PC-9 (cell line): ENCODE data around the gene GAP43. TPM values are rescaled to one million over a fixed set of nuclear protein-coding genes. Genes with fewer than 3 reads are reported as not detected.

Experiments used
- BruUV-seq: library from RNA; stranded (reverse); fragments of 400-500 nt; replicated peaks from 2 replicates; lab custom pipeline; 2021; lab: Mats Ljungman, UMichigan
- CTCF ChIA-PET: fragments of 300-600 bp; sonication (Branson Sonifier 250); formaldehyde crosslinking; loops from one replicate; lab custom pipeline; 2022; ENCODE audit warnings: antibody characterized with exemption; lab: Charles Lee
- POLR2A ChIA-PET: fragments of 300-600 bp; sonication (Branson Sonifier 250); formaldehyde crosslinking; loops from one replicate; lab custom pipeline; 2022; ENCODE audit warnings: antibody characterized with exemption; ENCODE audit not compliant: unreplicated experiment; lab: Charles Lee
- DNase-seq, 2 experiments: peaks; one replicate each; pipeline versions ENCODE4 v3.0.0 to v3.0.0-alpha.2; 2015 to 2022; ENCODE audit warnings: mixed read lengths in 1 of 2
- H2AFZ ChIP-seq: fragments of 200-600 bp; sonication (generic); 2 replicates; pipeline ENCODE4 v1.8.1; 2017; ENCODE audit warnings: antibody characterized with exemption
- H3F3A ChIP-seq: fragments of 200-600 bp; sonication (generic); 2 replicates; pipeline ENCODE4 v1.8.1; 2017; ENCODE audit warnings: antibody characterized with exemption, mild to moderate bottlenecking, low read depth; ENCODE audit not compliant: insufficient read depth
- H3K27ac ChIP-seq: fragments of 200-600 bp; sonication (generic); 2 replicates; pipeline ENCODE4 v1.6.1; 2016; ENCODE audit warnings: mixed run types
- H3K27me3 ChIP-seq: fragments of 200-600 bp; sonication (generic); 2 replicates; pipeline ENCODE4 v1.6.1; 2016; ENCODE audit warnings: low read depth, mixed run types; ENCODE audit not compliant: insufficient read depth
- H3K36me3 ChIP-seq: fragments of 200-600 bp; sonication (generic); 2 replicates; pipeline ENCODE4 v1.6.1; 2016; ENCODE audit warnings: low read depth, mixed run types
- H3K4me1 ChIP-seq: fragments of 200-600 bp; sonication (generic); replicated peaks from 2 replicates; pipeline ENCODE4 v1.6.1; 2016; ENCODE audit warnings: mixed run types; ENCODE audit not compliant: insufficient read depth
- H3K4me2 ChIP-seq: fragments of 200-600 bp; sonication (generic); 2 replicates; pipeline ENCODE4 v1.6.1; 2017; ENCODE audit warnings: mixed run types
- H3K4me3 ChIP-seq: fragments of 200-600 bp; sonication (generic); 2 replicates; pipeline ENCODE4 v1.6.1; 2016; ENCODE audit warnings: mixed run types
- H3K79me2 ChIP-seq: fragments of 200-600 bp; sonication (generic); 2 replicates; pipeline ENCODE4 v1.6.1; 2017; ENCODE audit warnings: low read depth, mixed run types
- H3K9me2 ChIP-seq: fragments of 200-600 bp; sonication (generic); 2 replicates; pipeline ENCODE4 v1.8.1; 2017; ENCODE audit warnings: mild to moderate bottlenecking; ENCODE audit not compliant: insufficient read depth
- H3K9me3 ChIP-seq: fragments of 200-600 bp; sonication (generic); 2 replicates; pipeline ENCODE4 v1.8.1; 2016; ENCODE audit warnings: low read depth; ENCODE audit not compliant: insufficient read depth
- H4K20me1 ChIP-seq: fragments of 200-600 bp; sonication (generic); 2 replicates; pipeline ENCODE4 v1.8.1; 2017; ENCODE audit not compliant: insufficient read depth
- EZH2 ChIP-seq: fragments of 200-600 bp; sonication (generic); IDR thresholded peaks from 2 replicates; pipeline ENCODE4 v1.8.0; 2017; ENCODE audit warnings: antibody characterized with exemption, low read depth
- intact Hi-C: fragments of 100-400 bp; cut with micrococcal nuclease; formaldehyde crosslinking; loops from one replicate; pipeline ENCODE4 v1.10.0; 2022; ENCODE audit not compliant: unreplicated experiment
- total RNA-seq: library from RNA; stranded (reverse); gene quantifications from 2 replicates; pipeline ENCODE4 v1.2.3, GENCODE V29; 2021
- TF ChIP-seq, protein P1 (sequence below): fragments of 200-600 bp; sonication (generic); conservative IDR thresholded peaks from 2 replicates; pipeline ENCODE4 v1.6.1; 2017; ENCODE audit warnings: mixed run types, antibody characterized with exemption, mild to moderate bottlenecking, moderate library complexity

Gene GAP43
- total RNA-seq, 1 experiment from 2014 or later = not detected

DNA sequence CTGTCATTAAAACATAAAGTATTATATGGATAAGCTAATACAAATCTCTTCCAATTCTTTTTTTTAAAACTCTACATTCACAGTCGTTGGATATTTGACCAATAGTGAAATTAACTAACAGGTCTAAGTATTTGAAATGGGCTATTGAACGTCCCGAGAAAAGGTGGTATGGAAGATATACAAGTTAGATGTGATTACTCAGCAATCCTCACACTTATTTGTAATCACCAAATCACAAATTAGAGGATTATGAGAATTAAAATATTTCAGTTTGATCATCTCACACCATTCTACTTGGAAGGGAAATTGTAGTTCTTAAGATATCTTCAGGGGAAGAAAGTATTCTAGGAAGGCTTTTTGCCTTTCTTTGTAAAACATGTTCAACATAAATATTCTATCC, 60.5 kb downstream of the GAP43 start:
- H4K20me1 ChIP-seq = no peaks in the 10 kb centered on the region
- H3F3A ChIP-seq = no peaks in the 10 kb centered on the region
- H3K4me3 ChIP-seq = no peak overlapping the region
- H3K4me1 ChIP-seq = no peaks in the 10 kb centered on the region
- no TSS peak for BruUV-seq
- no peaks in the 10 kb centered on the region for H3K9me2 ChIP-seq
- ChIA-PET POLR2A (no interaction called here), CTCF (no interaction called here)
- H3K79me2 ChIP-seq = no peaks in the 10 kb centered on the region
- no peak for DNase-seq
- H2AFZ ChIP-seq = no peak overlapping the region
- H3K27ac ChIP-seq = no peak overlapping the region
- H3K9me3 ChIP-seq = no peaks in the 10 kb centered on the region
- no peaks in the 10 kb centered on the region for H3K27me3 ChIP-seq
- intact Hi-C loops = no loop called here
- H3K4me2 ChIP-seq = no peak overlapping the region
- no peak for TF ChIP-seq EZH2
- TF ChIP-seq, protein P1, sequence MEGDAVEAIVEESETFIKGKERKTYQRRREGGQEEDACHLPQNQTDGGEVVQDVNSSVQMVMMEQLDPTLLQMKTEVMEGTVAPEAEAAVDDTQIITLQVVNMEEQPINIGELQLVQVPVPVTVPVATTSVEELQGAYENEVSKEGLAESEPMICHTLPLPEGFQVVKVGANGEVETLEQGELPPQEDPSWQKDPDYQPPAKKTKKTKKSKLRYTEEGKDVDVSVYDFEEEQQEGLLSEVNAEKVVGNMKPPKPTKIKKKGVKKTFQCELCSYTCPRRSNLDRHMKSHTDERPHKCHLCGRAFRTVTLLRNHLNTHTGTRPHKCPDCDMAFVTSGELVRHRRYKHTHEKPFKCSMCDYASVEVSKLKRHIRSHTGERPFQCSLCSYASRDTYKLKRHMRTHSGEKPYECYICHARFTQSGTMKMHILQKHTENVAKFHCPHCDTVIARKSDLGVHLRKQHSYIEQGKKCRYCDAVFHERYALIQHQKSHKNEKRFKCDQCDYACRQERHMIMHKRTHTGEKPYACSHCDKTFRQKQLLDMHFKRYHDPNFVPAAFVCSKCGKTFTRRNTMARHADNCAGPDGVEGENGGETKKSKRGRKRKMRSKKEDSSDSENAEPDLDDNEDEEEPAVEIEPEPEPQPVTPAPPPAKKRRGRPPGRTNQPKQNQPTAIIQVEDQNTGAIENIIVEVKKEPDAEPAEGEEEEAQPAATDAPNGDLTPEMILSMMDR = no peak
- no peaks in the 10 kb centered on the region for H3K36me3 ChIP-seq

DNA sequence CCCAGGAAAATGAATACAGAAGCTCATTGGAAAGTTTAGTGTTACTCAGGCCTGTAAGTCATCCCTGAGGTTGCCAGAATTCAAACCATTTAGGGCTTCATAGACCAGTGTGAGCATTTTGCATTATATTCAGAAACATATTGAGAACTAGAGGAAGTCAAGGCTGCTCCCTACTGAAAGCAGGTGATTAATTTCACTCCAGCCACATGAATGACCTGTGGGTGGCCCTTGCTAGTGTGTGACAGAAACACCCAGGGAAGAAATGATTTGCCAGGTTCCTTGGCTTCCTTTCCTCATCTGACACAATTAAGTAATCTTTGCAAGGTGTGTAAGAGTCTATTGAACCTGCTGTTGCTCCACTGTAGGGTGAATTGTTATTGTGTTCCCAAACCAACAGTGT, 61.8 kb downstream of the GAP43 start:
- TF ChIP-seq EZH2 = no peak
- TF ChIP-seq, protein P1 = no peak
- Histone ChIP-seq H3K4me2 (no peak overlapping the region), H2AFZ (no peak overlapping the region), H3K9me2 (no peaks in the 10 kb centered on the region), H4K20me1 (no peaks in the 10 kb centered on the region), H3K4me1 (no peaks in the 10 kb centered on the region), H3K36me3 (no peaks in the 10 kb centered on the region), H3K79me2 (no peaks in the 10 kb centered on the region), H3F3A (no peaks in the 10 kb centered on the region), H3K4me3 (no peak overlapping the region), H3K27me3 (no peaks in the 10 kb centered on the region), H3K9me3 (no peaks in the 10 kb centered on the region), H3K27ac (no peak overlapping the region)
- DNase-seq = no peak
- intact Hi-C loops = no loop called here
- ChIA-PET POLR2A (no interaction called here), CTCF (no interaction called here)
- BruUV-seq = no TSS peak

DNA sequence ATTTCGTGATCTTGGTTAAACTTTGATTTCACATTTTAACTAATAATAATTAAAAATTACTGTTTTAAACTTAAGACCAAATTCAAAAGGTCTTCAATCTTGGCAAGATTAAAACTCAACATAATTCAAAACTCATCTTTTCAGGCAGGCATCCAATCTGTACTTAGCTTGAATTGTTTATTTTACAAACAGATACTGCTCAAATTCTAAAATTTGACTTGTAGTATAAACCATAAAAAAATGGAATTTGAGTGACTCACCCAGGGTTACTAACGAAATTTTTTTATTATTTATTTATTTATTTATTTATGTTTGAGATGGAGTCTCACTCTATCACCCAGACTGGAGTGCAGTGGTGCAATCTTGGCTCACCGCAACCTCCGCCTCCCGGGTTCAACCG, 64.4 kb downstream of the GAP43 start:
- Histone ChIP-seq H2AFZ (no peak overlapping the region), H3K9me3 (no peaks in the 10 kb centered on the region), H3K27me3 (no peaks in the 10 kb centered on the region), H3K4me3 (no peak overlapping the region), H3K36me3 (no peaks in the 10 kb centered on the region), H3K4me1 (no peaks in the 10 kb centered on the region), H3K27ac (no peak overlapping the region), H3K9me2 (no peaks in the 10 kb centered on the region), H3K79me2 (no peaks in the 10 kb centered on the region), H4K20me1 (no peaks in the 10 kb centered on the region), H3K4me2 (no peak overlapping the region), H3F3A (no peaks in the 10 kb centered on the region)
- no TSS peak for BruUV-seq
- intact Hi-C loops = no loop called here
- CTCF ChIA-PET = no interaction called here
- no peak for DNase-seq
- TF ChIP-seq, protein P1 = no peak
- POLR2A ChIA-PET = no interaction called here
